ENCODE data around the gene GALNT5. TPM values are rescaled to one million over a fixed set of nuclear protein-coding genes. Genes with fewer than 3 reads are reported as not detected.

Gene GALNT5
- total RNA-seq, 1 donor from 2014 or later, result 1.7 TPM

DNA sequence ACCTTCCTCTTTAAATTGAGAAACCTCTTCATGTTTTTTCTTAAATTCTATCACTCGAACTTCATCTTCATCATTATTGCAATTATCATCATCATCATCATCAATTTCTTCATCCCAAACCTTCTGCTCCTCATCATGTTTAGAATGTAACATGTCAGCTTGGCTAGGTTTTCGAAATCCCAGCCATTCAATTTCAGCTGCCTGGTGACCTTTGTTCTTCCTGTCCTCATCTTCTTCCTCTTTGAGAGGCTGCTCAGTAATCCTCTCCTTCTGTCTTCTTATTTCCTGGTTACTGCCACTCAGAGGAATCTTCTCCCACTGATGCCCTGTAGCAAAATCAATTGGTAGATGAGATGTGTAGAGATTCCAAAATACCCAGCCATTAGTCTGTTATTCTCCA, 64.0 kb downstream of the GALNT5 start:
- H3K9me3 Mint-ChIP-seq, result no peaks in the 10 kb centered on the region
- no peak for DNase-seq (ENCODE audit: extremely low spot score, unreplicated experiment)
- no peaks in the 10 kb centered on the region for H3K4me1 Mint-ChIP-seq (ENCODE audit: unreplicated experiment)
- no peaks in the 10 kb centered on the region for H3K36me3 Mint-ChIP-seq
- TF ChIP-seq, protein P1, sequence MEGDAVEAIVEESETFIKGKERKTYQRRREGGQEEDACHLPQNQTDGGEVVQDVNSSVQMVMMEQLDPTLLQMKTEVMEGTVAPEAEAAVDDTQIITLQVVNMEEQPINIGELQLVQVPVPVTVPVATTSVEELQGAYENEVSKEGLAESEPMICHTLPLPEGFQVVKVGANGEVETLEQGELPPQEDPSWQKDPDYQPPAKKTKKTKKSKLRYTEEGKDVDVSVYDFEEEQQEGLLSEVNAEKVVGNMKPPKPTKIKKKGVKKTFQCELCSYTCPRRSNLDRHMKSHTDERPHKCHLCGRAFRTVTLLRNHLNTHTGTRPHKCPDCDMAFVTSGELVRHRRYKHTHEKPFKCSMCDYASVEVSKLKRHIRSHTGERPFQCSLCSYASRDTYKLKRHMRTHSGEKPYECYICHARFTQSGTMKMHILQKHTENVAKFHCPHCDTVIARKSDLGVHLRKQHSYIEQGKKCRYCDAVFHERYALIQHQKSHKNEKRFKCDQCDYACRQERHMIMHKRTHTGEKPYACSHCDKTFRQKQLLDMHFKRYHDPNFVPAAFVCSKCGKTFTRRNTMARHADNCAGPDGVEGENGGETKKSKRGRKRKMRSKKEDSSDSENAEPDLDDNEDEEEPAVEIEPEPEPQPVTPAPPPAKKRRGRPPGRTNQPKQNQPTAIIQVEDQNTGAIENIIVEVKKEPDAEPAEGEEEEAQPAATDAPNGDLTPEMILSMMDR (conservative IDR thresholded peaks at IDR 0.05), result no peak
- no peak overlapping the region for H3K27ac Mint-ChIP-seq
- peaks cover under 1% of the 10 kb centered on the region for H3K27me3 Mint-ChIP-seq
- no peak overlapping the region for H3K4me3 Mint-ChIP-seq

GRCh38 chr2:157322432-157322831, 64.9 kb downstream of the GALNT5 start:
- peaks cover 6% of the 10 kb centered on the region for H3K27me3 Mint-ChIP-seq
- TF ChIP-seq, protein P1 (conservative IDR thresholded peaks at IDR 0.05), result no peak
- H3K36me3 Mint-ChIP-seq, result no peaks in the 10 kb centered on the region
- no peaks in the 10 kb centered on the region for H3K4me1 Mint-ChIP-seq (ENCODE audit: unreplicated experiment)
- H3K4me3 Mint-ChIP-seq, result no peak overlapping the region
- no peaks in the 10 kb centered on the region for H3K9me3 Mint-ChIP-seq
- no peak overlapping the region for H3K27ac Mint-ChIP-seq
- no peak for DNase-seq (ENCODE audit: extremely low spot score, unreplicated experiment)

GRCh38 chr2:157324331-157324843, 66.9 kb downstream of the GALNT5 start:
- no peaks in the 10 kb centered on the region for H3K36me3 Mint-ChIP-seq
- no peak for DNase-seq (ENCODE audit: extremely low spot score, unreplicated experiment)
- H3K27ac Mint-ChIP-seq, result no peak overlapping the region
- TF ChIP-seq, protein P1 (conservative IDR thresholded peaks at IDR 0.05), result no peak
- no peaks in the 10 kb centered on the region for H3K4me1 Mint-ChIP-seq (ENCODE audit: unreplicated experiment)
- H3K27me3 Mint-ChIP-seq, result peaks cover 7% of the 10 kb centered on the region
- no peaks in the 10 kb centered on the region for H3K9me3 Mint-ChIP-seq
- H3K4me3 Mint-ChIP-seq, result no peak overlapping the region

DNA sequence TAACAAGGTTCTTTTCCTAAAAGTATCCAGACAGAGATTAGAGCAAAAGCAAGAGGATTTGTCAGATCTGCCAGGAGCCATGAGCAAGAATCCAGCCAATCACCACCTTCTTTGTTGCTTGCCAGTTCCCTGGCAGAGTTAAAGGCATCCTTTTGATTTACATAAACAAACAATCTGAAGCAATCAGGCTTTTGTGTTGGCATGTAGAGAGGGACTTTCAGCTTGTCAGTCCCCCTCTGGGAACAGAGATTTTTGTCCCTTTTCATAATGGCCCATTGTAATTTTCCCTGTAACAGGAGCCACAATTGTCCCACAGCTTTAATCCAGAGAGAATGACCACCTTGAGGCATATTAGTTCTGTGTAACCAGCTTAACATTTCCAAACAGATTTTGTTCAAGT, 68.3 kb downstream of the GALNT5 start, which contains the start of gene ERMN:
Gene ERMN (minus strand): TSS at position 39 of the 400 bp plus-strand sequence. CDS start 182 bp downstream, outside the sequence.
- Mint-ChIP-seq H3K4me1 (ENCODE audit: unreplicated experiment) (no peaks in the 10 kb centered on the region), H3K9me3 (no peaks in the 10 kb centered on the region), H3K4me3 (no peak within 1 kb of the TSS), H3K27ac (no peak within 1 kb of the TSS), H3K36me3 (no peaks in the 10 kb centered on the region), H3K27me3 (peaks cover 7% of the 10 kb centered on the region)
- DNase-seq (ENCODE audit: extremely low spot score, unreplicated experiment), result no peak
- TF ChIP-seq, protein P1 (conservative IDR thresholded peaks at IDR 0.05), result no peak

GRCh38 chr2:157326698-157327097, 69.2 kb downstream of the GALNT5 start:
- H3K27me3 Mint-ChIP-seq, result peaks cover 7% of the 10 kb centered on the region
- no peak for DNase-seq (ENCODE audit: extremely low spot score, unreplicated experiment)
- no peaks in the 10 kb centered on the region for H3K36me3 Mint-ChIP-seq
- no peak overlapping the region for H3K4me3 Mint-ChIP-seq
- TF ChIP-seq, protein P1 (conservative IDR thresholded peaks at IDR 0.05), result no peak
- no peaks in the 10 kb centered on the region for H3K9me3 Mint-ChIP-seq
- H3K27ac Mint-ChIP-seq, result no peak overlapping the region
- no peaks in the 10 kb centered on the region for H3K4me1 Mint-ChIP-seq (ENCODE audit: unreplicated experiment)

GRCh38 chr2:157327200-157327599, 69.7 kb downstream of the GALNT5 start:
- Mint-ChIP-seq H3K27me3 (peaks cover 7% of the 10 kb centered on the region), H3K27ac (no peak overlapping the region), H3K9me3 (no peaks in the 10 kb centered on the region), H3K36me3 (no peaks in the 10 kb centered on the region), H3K4me1 (ENCODE audit: unreplicated experiment) (no peaks in the 10 kb centered on the region), H3K4me3 (no peak overlapping the region)
- TF ChIP-seq, protein P1 (conservative IDR thresholded peaks at IDR 0.05), result no peak
- no peak for DNase-seq (ENCODE audit: extremely low spot score, unreplicated experiment)

Data from type B pancreatic cell (in vitro differentiated cells).